GM18873 (cell line): ENCODE results near the gene AGMO.

ENCODE experiments used
- ATAC-seq: cut with Tn5 transposase; IDR thresholded peaks from one replicate; pipeline ENCODE4 v1.9.1; 2021; ENCODE audit warnings: mild to moderate bottlenecking, moderate library complexity, moderate number of reproducible peaks; ENCODE audit not compliant: unreplicated experiment, low FRiP score

Gene AGMO

GRCh38 chr7:15167912-15168311, 393.9 kb downstream of the AGMO start:
- ATAC-seq: no peak

- ATAC-seq: no peak
These were observed 395.2 kb downstream of the AGMO start for GRCh38 chr7:15166620-15167019.

GRCh38 chr7:15159261-15159660, 402.6 kb downstream of the AGMO start:
- ATAC-seq: no peak

- no peak for ATAC-seq
These were observed 403.5 kb downstream of the AGMO start for GRCh38 chr7:15158141-15158810.
